Gastrocnemius medialis (tissue), 4 donors: Measurements from ENCODE around the gene ELP2.

Source experiments
- POLR2A ChIP-seq, 2 donors: fragments of 450-650 bp; IDR thresholded peaks; one replicate each; pipeline ENCODE4 v1.6.1; 2017; ENCODE audit warnings: antibody characterized with exemption in 2 of 2, mild to moderate bottlenecking in 2 of 2, moderate library complexity in 2 of 2
- TF ChIP-seq, protein P1 (sequence below), 5 experiments: fragments of 450-650 bp in 3 of 5; fragments of 200-600 bp in 2 of 5; sonication (generic) in 2 of 5; IDR thresholded peaks in 4 of 5; conservative IDR thresholded peaks in 1 of 5; 1 replicate in 4 of 5; 2 replicates in 1 of 5; pipeline ENCODE4 v1.5.1; 2016 to 2019; ENCODE audit warnings: antibody characterized with exemption in 5 of 5, mild to moderate bottlenecking in 3 of 5, moderate library complexity in 3 of 5

GRCh38 chr18:36175481-36175880 lies 45.8 kb downstream of the ELP2 start:
- TF ChIP-seq, protein P1, sequence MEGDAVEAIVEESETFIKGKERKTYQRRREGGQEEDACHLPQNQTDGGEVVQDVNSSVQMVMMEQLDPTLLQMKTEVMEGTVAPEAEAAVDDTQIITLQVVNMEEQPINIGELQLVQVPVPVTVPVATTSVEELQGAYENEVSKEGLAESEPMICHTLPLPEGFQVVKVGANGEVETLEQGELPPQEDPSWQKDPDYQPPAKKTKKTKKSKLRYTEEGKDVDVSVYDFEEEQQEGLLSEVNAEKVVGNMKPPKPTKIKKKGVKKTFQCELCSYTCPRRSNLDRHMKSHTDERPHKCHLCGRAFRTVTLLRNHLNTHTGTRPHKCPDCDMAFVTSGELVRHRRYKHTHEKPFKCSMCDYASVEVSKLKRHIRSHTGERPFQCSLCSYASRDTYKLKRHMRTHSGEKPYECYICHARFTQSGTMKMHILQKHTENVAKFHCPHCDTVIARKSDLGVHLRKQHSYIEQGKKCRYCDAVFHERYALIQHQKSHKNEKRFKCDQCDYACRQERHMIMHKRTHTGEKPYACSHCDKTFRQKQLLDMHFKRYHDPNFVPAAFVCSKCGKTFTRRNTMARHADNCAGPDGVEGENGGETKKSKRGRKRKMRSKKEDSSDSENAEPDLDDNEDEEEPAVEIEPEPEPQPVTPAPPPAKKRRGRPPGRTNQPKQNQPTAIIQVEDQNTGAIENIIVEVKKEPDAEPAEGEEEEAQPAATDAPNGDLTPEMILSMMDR (IDR thresholded peaks at IDR 0.05 in 4 of 5, conservative IDR thresholded peaks at IDR 0.05 in 1 of 5): no peak
- no peak for TF ChIP-seq POLR2A (IDR thresholded peaks at IDR 0.05)
